CD4-positive, alpha-beta T cell treated with Interleukin-12 subunit alpha and Interleukin-12 subunit beta, for 1 hour (primary cell): ENCODE results near the gene LTB4R2.

Source experiments
- DNase-seq: peaks from one replicate; pipeline ENCODE4 v3.0.0-alpha.2; 2020

Gene LTB4R2

GRCh38 chr14:24309538-24310264 is at the start of gene LTB4R2:
Gene LTB4R2 (plus strand): TSS chr14:24310140. CDS start chr14:24310665, 525 bp downstream.
- no peak for DNase-seq

- no peak for DNase-seq
These were observed 49.2 kb upstream of the LTB4R2 start for GRCh38 chr14:24260780-24261157.

- DNase-seq = no peak
These were observed 48.5 kb upstream of the LTB4R2 start for GRCh38 chr14:24261256-24261968.

- no peak for DNase-seq
These were observed 48.0 kb upstream of the LTB4R2 start for GRCh38 chr14:24261969-24262327.

- DNase-seq = no peak
These were observed 46.9 kb upstream of the LTB4R2 start, which contains the start of gene TGM1 for GRCh38 chr14:24262821-24263733. Gene TGM1 (minus strand): TSS chr14:24263177. CDS start chr14:24262352, 825 bp downstream.

- DNase-seq = no peak
These were observed 46.1 kb upstream of the LTB4R2 start for GRCh38 chr14:24263848-24264247.

GRCh38 chr14:24264298-24264697 is 45.6 kb upstream of the LTB4R2 start:
- DNase-seq = no peak

GRCh38 chr14:24266344-24267244 is 43.3 kb upstream of the LTB4R2 start:
- no peak for DNase-seq

- DNase-seq = no peak
These were observed 42.4 kb upstream of the LTB4R2 start for GRCh38 chr14:24267516-24267915.

GRCh38 chr14:24268225-24268624 is 41.7 kb upstream of the LTB4R2 start:
- no peak for DNase-seq

- DNase-seq = no peak
These were observed 40.6 kb upstream of the LTB4R2 start for GRCh38 chr14:24269368-24269767.

- no peak for DNase-seq
These were observed 39.9 kb upstream of the LTB4R2 start for GRCh38 chr14:24269910-24270536.

- no peak for DNase-seq
These were observed 39.3 kb upstream of the LTB4R2 start for GRCh38 chr14:24270537-24271133.

GRCh38 chr14:24271134-24271833 is 38.7 kb upstream of the LTB4R2 start, which contains the start of gene RABGGTA:
Gene RABGGTA (minus strand): TSS chr14:24271597. CDS start chr14:24271115, 482 bp downstream.
- DNase-seq = peak; percentile 96

- no peak for DNase-seq
These were observed 38.1 kb upstream of the LTB4R2 start for GRCh38 chr14:24271834-24272263.

- DNase-seq = no peak
These were observed 37.5 kb upstream of the LTB4R2 start for GRCh38 chr14:24272467-24272866.

- DNase-seq = no peak
These were observed 36.4 kb upstream of the LTB4R2 start for GRCh38 chr14:24273422-24273998.

GRCh38 chr14:24274101-24274543 is 35.8 kb upstream of the LTB4R2 start:
- peak; percentile 61 for DNase-seq

GRCh38 chr14:24277071-24277470 is 32.9 kb upstream of the LTB4R2 start:
- DNase-seq = no peak
